AG04450 (cell line): ENCODE measurements around the gene PPP3CB. TPM values are rescaled to one million over a fixed set of nuclear protein-coding genes. Genes with fewer than 3 reads are reported as not detected.

Experiments
- CTCF ChIA-PET: fragments of 300-600, 350-600 bp; formaldehyde crosslinking; extraction: SDS; loops from one replicate; lab custom pipeline; 2022; ENCODE audit warnings: antibody characterized with exemption, inconsistent platforms; lab: Charles Lee
- POLR2A ChIA-PET: fragments of 350-600 bp; formaldehyde crosslinking; extraction: SDS; loops from one replicate; lab custom pipeline; 2021; ENCODE audit warnings: antibody characterized with exemption, inconsistent platforms; lab: Yijun Ruan, JAX
- DNase-seq: peaks from one replicate; pipeline ENCODE4 v3.0.0-alpha.2; 2011; ENCODE audit warnings: low read depth, low spot score
- H3K27ac ChIP-seq: one replicate; pipeline ENCODE4 v1.5.1; 2012; ENCODE audit warnings: low read depth, low read length, control low read depth
- H3K27me3 ChIP-seq: one replicate; pipeline ENCODE4 v1.6.0; 2012; ENCODE audit warnings: low read length; ENCODE audit not compliant: control insufficient read depth, insufficient read depth
- H3K4me3 ChIP-seq: 2 replicates; pipeline ENCODE4 v1.5.1; 2011; ENCODE audit warnings: mild to moderate bottlenecking, low read depth, low read length, control low read depth
- H3K9me3 ChIP-seq: 2 replicates; pipeline ENCODE4 v1.5.1; 2012; ENCODE audit warnings: low read length; ENCODE audit not compliant: control insufficient read depth, insufficient read depth
- polyA plus RNA-seq: library from polyadenylated mRNA; depleted of rRNA; stranded (reverse); fragments of >200 nt; gene quantifications from 2 replicates; pipeline ENCODE4 v1.2.3, GENCODE V29; 2011
- TF ChIP-seq, protein P1 (sequence below): IDR thresholded peaks from 2 replicates; pipeline ENCODE4 v1.5.1; 2011; ENCODE audit warnings: low read depth, low read length, control low read depth, inconsistent platforms

PPP3CB gene
- polyA plus RNA-seq, 1 experiment: 41.8 TPM

- TF ChIP-seq, protein P1, sequence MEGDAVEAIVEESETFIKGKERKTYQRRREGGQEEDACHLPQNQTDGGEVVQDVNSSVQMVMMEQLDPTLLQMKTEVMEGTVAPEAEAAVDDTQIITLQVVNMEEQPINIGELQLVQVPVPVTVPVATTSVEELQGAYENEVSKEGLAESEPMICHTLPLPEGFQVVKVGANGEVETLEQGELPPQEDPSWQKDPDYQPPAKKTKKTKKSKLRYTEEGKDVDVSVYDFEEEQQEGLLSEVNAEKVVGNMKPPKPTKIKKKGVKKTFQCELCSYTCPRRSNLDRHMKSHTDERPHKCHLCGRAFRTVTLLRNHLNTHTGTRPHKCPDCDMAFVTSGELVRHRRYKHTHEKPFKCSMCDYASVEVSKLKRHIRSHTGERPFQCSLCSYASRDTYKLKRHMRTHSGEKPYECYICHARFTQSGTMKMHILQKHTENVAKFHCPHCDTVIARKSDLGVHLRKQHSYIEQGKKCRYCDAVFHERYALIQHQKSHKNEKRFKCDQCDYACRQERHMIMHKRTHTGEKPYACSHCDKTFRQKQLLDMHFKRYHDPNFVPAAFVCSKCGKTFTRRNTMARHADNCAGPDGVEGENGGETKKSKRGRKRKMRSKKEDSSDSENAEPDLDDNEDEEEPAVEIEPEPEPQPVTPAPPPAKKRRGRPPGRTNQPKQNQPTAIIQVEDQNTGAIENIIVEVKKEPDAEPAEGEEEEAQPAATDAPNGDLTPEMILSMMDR: no peak
- DNase-seq: no peak
- H3K9me3 ChIP-seq: no peaks in the 10 kb centered on the region
- POLR2A ChIA-PET: no interaction called here
- H3K27me3 ChIP-seq: no peaks in the 10 kb centered on the region
- H3K27ac ChIP-seq: no peak overlapping the region
- CTCF ChIA-PET: interaction anchor here (1.3 kb wide), 1 partner anchor 207 kb away, joined by 3 read pairs; no protein-coding TSS in a partner anchor
- no peak overlapping the region for H3K4me3 ChIP-seq
Observed at GRCh38 chr10:73471226-73471625, 24.6 kb downstream of the PPP3CB start.

DNA sequence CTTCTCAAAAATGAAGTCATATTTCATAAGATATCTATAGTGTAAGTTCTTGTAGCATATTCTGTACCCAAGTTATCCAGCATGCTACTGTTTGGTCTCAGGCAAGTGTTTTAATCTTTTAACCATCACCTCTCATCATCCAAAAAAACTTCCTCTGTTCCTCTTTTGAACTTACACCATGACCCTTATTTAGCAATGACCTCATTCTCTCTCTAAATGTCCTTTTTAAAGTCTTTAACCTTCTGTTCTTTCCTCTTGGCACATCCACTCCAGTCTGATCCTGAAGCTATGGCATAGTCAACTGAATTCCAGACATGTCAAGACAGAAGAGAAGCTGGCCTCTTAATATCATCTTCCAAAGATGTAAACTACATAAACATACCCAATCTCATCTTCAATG lies 26.2 kb downstream of the PPP3CB start:
- ChIA-PET CTCF (no interaction called here), POLR2A (no interaction called here)
- DNase-seq: no peak
- no peak overlapping the region for H3K4me3 ChIP-seq
- TF ChIP-seq, protein P1: no peak
- no peaks in the 10 kb centered on the region for H3K27me3 ChIP-seq
- H3K27ac ChIP-seq: no peak overlapping the region
- no peaks in the 10 kb centered on the region for H3K9me3 ChIP-seq

DNA sequence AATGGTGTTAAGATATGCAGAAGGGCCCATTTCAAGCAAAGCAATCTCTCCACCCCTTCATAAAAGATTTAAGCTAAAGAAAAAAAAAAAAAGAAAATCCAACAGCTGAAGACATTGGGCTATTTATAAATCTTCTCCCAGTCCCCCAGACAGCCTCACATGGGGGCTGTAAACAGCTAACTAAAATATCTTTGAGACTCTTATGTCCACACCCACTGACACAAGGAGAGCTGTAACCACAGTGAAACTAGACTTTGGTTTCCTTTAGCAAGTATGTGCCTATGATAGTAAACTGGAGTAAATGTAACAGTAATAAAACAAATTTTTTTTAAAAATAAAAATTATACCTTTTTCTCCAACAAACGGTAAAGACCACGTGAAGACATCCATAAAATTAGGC lies 28.6 kb downstream of the PPP3CB start:
- TF ChIP-seq, protein P1: no peak
- ChIA-PET CTCF (interaction anchor here (0.9 kb wide), 1 partner anchor 11 kb away, joined by 4 read pairs; no protein-coding TSS in a partner anchor), POLR2A (no interaction called here)
- H3K27ac ChIP-seq: no peak overlapping the region
- H3K9me3 ChIP-seq: no peaks in the 10 kb centered on the region
- no peak for DNase-seq
- H3K4me3 ChIP-seq: no peak overlapping the region
- no peaks in the 10 kb centered on the region for H3K27me3 ChIP-seq

DNA sequence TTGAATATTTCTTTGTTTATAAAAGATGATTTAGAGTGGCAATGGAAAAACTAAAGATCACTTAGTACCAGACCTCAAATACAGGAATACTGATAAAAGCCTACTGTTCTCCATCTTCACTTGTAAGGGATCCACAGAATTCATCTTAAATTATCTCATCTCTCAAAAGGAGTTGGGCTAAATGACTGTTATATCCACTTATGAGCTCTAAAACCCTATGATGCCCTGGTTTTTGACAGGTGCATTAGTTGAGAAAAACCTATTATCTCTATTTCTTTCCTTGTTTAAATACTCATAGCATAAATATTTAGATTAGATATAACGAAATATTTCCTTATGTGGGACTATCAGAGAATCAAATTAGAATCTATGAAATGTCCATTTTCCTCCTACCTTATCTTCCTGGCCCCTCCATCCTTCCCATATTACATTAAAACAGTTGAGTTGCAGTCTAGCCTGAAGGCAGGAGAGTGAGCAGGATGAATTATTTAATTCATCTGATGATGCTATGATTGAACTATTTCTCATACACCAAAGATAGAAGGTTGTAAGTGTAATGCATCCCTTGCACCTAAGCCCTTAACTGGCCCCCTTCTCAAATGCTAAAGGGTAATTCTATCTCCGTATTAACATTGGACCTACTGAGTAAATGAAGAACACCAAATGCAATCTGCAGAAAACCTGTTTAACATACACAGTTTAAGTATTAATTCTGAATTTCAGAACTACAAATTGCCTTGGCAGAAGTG lies 29.7 kb downstream of the PPP3CB start:
- TF ChIP-seq, protein P1: no peak
- H3K27me3 ChIP-seq: no peaks in the 10 kb centered on the region
- CTCF ChIA-PET: no interaction called here

GRCh38 chr10:73460897-73461296 lies 34.9 kb downstream of the PPP3CB start:
- peak overlapping the region; percentile 13 for H3K27ac ChIP-seq
- no peak for DNase-seq
- no peaks in the 10 kb centered on the region for H3K27me3 ChIP-seq
- ChIA-PET POLR2A (no interaction called here), CTCF (no interaction called here)
- H3K9me3 ChIP-seq: no peaks in the 10 kb centered on the region
- no peak overlapping the region for H3K4me3 ChIP-seq
- TF ChIP-seq, protein P1: no peak

More for the DNA sequence above, 29.7 kb downstream of the PPP3CB start:
- Histone ChIP-seq H3K4me3 (no peak overlapping the region), H3K9me3 (no peaks in the 10 kb centered on the region), H3K27ac (no peak overlapping the region)
- no peak for DNase-seq
- POLR2A ChIA-PET: no interaction called here
